ENCODE results near the gene UBE2QL1.

DNA sequence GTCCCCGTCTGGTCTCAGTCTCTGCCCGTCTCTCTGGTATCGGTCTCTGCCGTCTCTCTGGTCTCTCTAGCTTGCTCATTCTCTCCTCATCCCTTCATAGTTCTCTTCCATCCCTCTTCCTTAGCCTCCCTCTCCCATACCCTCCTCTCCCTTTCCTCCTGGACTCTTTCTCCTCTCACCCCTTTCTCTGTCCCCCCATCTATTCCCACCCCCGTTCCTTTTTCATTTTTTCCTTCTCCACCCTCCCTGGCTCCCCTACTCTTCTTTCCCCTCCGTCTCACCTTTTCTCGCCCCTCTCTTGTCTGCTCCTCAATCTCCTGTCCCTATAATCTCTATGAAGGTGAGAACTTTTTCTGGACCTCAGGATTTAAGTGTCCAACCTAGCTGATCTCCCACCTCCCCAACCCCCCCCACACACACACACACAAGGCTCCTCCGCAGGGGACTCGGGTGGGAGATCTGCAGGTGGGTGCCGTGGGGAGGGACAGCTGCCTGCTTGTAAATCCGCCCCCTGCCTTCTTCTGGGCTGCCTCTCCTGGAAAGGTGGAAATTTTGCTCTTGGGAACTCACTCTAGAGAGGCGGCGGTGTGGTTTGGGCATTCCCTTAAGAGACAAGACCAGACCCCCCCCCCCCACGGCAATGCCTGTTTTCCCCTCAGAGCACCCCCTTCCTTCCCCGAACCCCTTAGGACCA, 953 bp downstream of the UBE2QL1 start:
- no peak for TF ChIP-seq POLR2A (IDR thresholded peaks at IDR 0.05; ENCODE audit: low read depth, low read length)
- no peak for TF ChIP-seq POLR2AphosphoS5 (IDR thresholded peaks at IDR 0.05; ENCODE audit: low read depth, low read length)
